ENCODE results near the gene ZYG11B.

DNA sequence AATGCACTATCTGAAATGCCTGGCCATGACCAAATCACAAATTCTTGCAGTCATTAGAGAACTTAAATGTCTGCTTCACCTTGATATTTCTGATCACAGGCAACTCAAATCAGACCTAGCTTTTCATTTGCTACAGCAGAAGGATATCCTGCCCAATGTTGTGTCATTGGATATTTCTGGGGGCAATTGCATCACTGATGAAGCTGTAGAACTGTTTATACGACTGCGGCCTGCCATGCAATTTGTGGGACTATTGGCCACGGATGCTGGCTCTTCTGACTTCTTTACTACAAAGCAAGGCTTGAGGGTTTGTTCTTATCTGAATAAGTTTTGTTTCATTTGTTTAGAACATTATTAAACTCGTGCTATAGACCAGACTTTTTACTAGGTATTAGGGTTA lies 131.2 kb downstream of the ZYG11B start:
- TF ChIP-seq CTCF (conservative IDR thresholded peaks at IDR 0.05; ENCODE audit: low read length) (no peak), EZH2phosphoT487 (IDR thresholded peaks at IDR 0.05; ENCODE audit: borderline replicate concordance) (no peak)
